T-helper 2 cell treated with Interferon-gamma antibody and Interleukin-4, amounts not matched to agents 5 μg/mL and 100 μg/mL, for 36 hours (primary cell): ENCODE measurements around the gene KRTAP5-11.
"Not testable (repeated sequence)": the region's sequence is repeated elsewhere in the genome, so short reads cannot be mapped to it uniquely, and the experiment has no call there.

ENCODE experiments used
- DNase-seq: peaks from one replicate; pipeline ENCODE4 v3.0.0; 2021; ENCODE audit warnings: low spot score
- H3K27ac Mint-ChIP-seq: one replicate; pipeline ENCODE4 v1.8.0; 2021; ENCODE audit warnings: mild to moderate bottlenecking, mixed read lengths
- H3K27me3 Mint-ChIP-seq: one replicate; pipeline ENCODE4 v1.8.0; 2021; ENCODE audit warnings: low read depth, mixed read lengths
- H3K36me3 Mint-ChIP-seq: one replicate; pipeline ENCODE4 v1.8.0; 2021; ENCODE audit warnings: low read depth, mixed read lengths
- H3K4me1 Mint-ChIP-seq: one replicate; pipeline ENCODE4 v1.8.0; 2021; ENCODE audit warnings: low read depth, mixed read lengths
- H3K4me3 Mint-ChIP-seq: one replicate; pipeline ENCODE4 v1.8.0; 2022; ENCODE audit warnings: mild to moderate bottlenecking, moderate library complexity, mixed read lengths
- H3K9me3 Mint-ChIP-seq: one replicate; pipeline ENCODE4 v1.8.0; 2021; ENCODE audit warnings: mixed read lengths

The KRTAP5-11 gene

GRCh38 chr11:71556018-71556417, 26.7 kb downstream of the KRTAP5-11 start:
- Mint-ChIP-seq H3K27me3 (peaks cover 12% of the 10 kb centered on the region), H3K27ac (no peak overlapping the region), H3K4me3 (no peak overlapping the region), H3K4me1 (no peaks in the 10 kb centered on the region), H3K9me3 (no peaks in the 10 kb centered on the region), H3K36me3 (no peaks in the 10 kb centered on the region)
- no peak for DNase-seq

- Mint-ChIP-seq H3K9me3 (no peaks in the 10 kb centered on the region), H3K4me3 (no peak overlapping the region), H3K36me3 (no peaks in the 10 kb centered on the region), H3K27me3 (peaks cover 13% of the 10 kb centered on the region), H3K27ac (no peak overlapping the region), H3K4me1 (no peaks in the 10 kb centered on the region)
- DNase-seq = no peak
These were observed 27.2 kb downstream of the KRTAP5-11 start for GRCh38 chr11:71555508-71555907.

DNA sequence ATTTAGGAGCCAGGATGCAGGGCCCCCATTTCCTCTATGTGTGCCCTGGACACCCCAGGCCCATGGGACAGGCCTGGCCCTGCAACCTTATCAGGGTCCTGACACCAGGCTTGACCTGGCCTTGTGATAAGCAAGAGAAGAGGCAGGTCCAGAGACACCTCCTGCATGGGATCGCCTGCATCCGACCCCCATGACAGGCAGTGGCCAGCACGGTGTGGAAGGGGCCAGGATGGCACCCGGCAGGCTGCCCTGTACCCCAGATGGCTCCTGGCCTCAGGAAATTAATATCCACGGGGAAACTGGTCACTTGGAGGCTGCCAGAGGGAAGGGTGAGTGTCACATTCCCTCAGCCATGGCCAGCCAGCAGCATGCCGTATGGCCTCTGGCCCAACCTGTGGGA, 27.7 kb downstream of the KRTAP5-11 start:
- Mint-ChIP-seq H3K36me3 (no peaks in the 10 kb centered on the region), H3K4me1 (no peaks in the 10 kb centered on the region), H3K27ac (no peak overlapping the region), H3K9me3 (no peaks in the 10 kb centered on the region), H3K4me3 (no peak overlapping the region), H3K27me3 (peaks cover 13% of the 10 kb centered on the region)
- no peak for DNase-seq

GRCh38 chr11:71551711-71552110, 31.0 kb downstream of the KRTAP5-11 start:
- Mint-ChIP-seq H3K27me3 (peaks cover 15% of the 10 kb centered on the region), H3K36me3 (no peaks in the 10 kb centered on the region), H3K27ac (no peak overlapping the region), H3K4me3 (no peak overlapping the region), H3K9me3 (no peaks in the 10 kb centered on the region), H3K4me1 (no peaks in the 10 kb centered on the region)
- no peak for DNase-seq

- Mint-ChIP-seq H3K4me3 (no peak overlapping the region), H3K27me3 (peaks cover 15% of the 10 kb centered on the region), H3K27ac (no peak overlapping the region), H3K9me3 (no peaks in the 10 kb centered on the region), H3K4me1 (no peaks in the 10 kb centered on the region), H3K36me3 (no peaks in the 10 kb centered on the region)
- no peak for DNase-seq
These were observed 33.9 kb downstream of the KRTAP5-11 start for GRCh38 chr11:71548716-71549151.

DNA sequence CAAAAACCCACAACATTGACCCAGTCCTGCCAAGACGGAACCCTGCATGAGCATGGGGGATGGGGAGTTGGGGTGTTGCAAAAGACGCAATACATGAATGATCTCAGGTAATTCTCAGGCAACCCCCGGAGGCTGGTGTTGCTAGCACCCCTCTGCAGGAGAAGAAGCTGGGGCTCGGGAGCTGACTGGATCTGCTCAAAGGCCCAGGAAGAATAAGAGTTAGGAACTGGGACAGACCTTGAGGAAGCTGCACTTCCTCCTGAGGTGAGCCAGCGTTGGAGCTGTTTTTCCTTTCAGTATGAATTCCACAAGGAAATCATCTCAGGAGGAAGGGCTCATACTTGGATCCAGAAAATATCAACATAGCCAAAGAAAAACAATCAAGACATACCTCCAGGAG, 34.6 kb downstream of the KRTAP5-11 start, which contains the start of gene KRTAP5-9:
Gene KRTAP5-9, plus strand, starts transcription at position 301 of the 400 bp plus-strand sequence. CDS start 238 bp downstream, outside the sequence.
- H3K9me3 Mint-ChIP-seq = no peaks in the 10 kb centered on the region
- no peak within 1 kb of the TSS for H3K4me3 Mint-ChIP-seq
- H3K4me1 Mint-ChIP-seq = no peaks in the 10 kb centered on the region
- no peaks in the 10 kb centered on the region for H3K36me3 Mint-ChIP-seq
- no peak for DNase-seq
- no peak within 1 kb of the TSS for H3K27ac Mint-ChIP-seq
- peaks cover 15% of the 10 kb centered on the region for H3K27me3 Mint-ChIP-seq

- no peak for DNase-seq
- Mint-ChIP-seq H3K9me3 (peaks cover 10% of the 10 kb centered on the region), H3K4me3 (no peak overlapping the region), H3K27ac (no peak overlapping the region), H3K36me3 (no peaks in the 10 kb centered on the region), H3K4me1 (no peaks in the 10 kb centered on the region), H3K27me3 (peaks cover 9% of the 10 kb centered on the region)
These were observed 37.2 kb downstream of the KRTAP5-11 start for GRCh38 chr11:71545405-71545966.

DNA sequence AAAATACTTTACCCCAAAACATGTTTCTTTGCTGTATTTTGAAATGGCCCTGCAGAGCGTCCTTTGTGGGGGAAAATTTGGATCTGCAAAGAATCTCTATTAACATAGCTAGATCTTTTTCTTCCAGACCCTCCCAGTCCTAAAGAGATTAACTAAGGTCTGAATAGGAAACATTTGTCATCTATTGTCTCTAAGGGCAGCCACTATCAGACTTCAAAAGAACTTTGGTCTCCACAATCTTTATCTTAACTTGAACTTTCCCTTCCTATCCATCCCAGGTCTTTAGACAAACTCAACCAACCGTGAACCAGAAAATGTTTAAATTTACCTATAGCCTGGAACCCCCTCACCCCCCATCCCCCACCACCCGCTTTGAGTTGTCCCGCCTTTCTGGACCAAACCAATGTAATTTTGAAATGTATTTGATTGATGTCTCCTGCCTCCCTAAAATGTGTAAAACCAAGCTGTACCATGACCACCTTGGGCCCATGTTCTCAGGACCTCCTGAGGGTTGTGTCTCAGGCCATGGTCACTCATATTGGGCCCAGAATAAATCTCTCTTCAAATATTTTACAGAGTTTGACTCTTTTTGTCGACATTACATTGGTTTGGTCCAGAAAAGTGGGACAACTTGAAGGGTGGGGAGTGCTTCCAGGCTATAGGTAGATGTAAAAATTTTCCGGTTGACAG, 38.0 kb downstream of the KRTAP5-11 start:
- no peak for DNase-seq
- Mint-ChIP-seq H3K27me3 (peaks cover 8% of the 10 kb centered on the region), H3K4me3 (no peak overlapping the region), H3K27ac (no peak overlapping the region), H3K9me3 (peaks cover 10% of the 10 kb centered on the region), H3K36me3 (no peaks in the 10 kb centered on the region), H3K4me1 (no peaks in the 10 kb centered on the region)

GRCh38 chr11:71543866-71544265, 38.8 kb downstream of the KRTAP5-11 start:
- Mint-ChIP-seq H3K9me3 (peaks cover 10% of the 10 kb centered on the region), H3K36me3 (no peaks in the 10 kb centered on the region), H3K4me3 (no peak overlapping the region), H3K27me3 (peaks cover 2% of the 10 kb centered on the region), H3K27ac (no peak overlapping the region), H3K4me1 (no peaks in the 10 kb centered on the region)
- DNase-seq = no peak

- H3K9me3 Mint-ChIP-seq = peaks cover 10% of the 10 kb centered on the region
- no peaks in the 10 kb centered on the region for H3K36me3 Mint-ChIP-seq
- no peak for DNase-seq
- H3K27me3 Mint-ChIP-seq = peaks cover 2% of the 10 kb centered on the region
- H3K4me1 Mint-ChIP-seq = no peaks in the 10 kb centered on the region
- H3K27ac Mint-ChIP-seq = no peak overlapping the region
- H3K4me3 Mint-ChIP-seq = no peak overlapping the region
These were observed 39.5 kb downstream of the KRTAP5-11 start for GRCh38 chr11:71542879-71543777.

DNA sequence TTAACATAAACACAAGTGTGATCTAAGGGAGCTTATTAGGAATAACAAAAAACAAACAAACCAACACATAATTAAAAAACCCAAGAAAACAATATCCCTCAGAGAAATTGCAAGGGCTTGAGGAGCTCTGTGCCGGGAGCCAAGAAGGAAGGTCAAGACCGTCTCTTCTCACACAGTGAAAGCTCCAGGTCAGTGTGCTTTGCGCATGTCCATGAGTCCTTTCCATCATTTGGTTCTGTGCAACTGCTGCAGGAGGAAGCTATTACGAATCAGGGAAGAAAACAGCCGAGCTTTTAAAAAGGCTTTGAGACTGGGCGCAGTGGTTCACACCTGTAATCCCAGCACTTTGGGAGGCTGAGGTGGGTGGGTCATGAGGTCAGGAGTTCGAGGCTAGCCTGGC, 40.3 kb downstream of the KRTAP5-11 start:
- DNase-seq = no peak
- no peaks in the 10 kb centered on the region for H3K36me3 Mint-ChIP-seq
- H3K9me3 Mint-ChIP-seq = peaks cover 10% of the 10 kb centered on the region
- no peaks in the 10 kb centered on the region for H3K4me1 Mint-ChIP-seq
- no peak overlapping the region for H3K4me3 Mint-ChIP-seq
- H3K27ac Mint-ChIP-seq = no peak overlapping the region
- peaks cover 2% of the 10 kb centered on the region for H3K27me3 Mint-ChIP-seq

DNA sequence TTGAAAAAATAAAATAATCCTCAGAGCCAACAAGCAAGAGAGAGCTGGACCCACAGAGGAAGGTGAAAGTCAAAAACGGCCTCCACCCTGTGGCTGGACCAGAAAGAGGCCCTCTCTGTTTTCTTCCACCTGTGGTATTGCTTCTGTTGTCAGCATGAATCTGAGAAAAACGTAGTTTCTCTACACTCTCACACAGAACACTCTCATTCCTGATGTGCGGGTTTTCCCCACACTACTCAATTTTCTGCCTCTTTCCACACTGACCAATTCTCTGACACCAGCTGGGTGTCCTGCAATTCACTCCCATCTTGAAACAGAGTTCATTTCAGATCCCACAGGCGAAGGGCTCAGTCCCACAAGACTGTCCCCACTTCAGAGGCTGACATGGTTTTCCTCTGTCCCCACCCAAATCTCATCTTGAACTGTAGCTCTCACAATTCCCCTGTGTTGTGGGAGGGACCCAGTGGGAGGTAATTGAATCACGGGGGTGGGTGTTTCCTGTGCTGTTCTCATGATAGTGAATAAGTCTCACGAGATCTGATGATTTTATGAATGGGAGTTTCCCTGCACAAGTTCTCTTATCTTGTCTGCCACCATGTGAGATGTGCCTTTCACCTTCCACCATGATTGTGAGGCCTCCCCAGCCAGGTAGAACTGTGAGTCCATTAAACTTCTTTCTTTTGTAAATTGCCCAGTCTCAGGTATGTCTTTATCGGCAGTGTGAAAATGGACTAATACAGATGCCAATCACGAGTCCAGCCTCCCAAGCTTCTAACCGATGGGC, 42.0 kb downstream of the KRTAP5-11 start:
- H3K27me3 Mint-ChIP-seq, H3K9me3 Mint-ChIP-seq: not testable (repeated sequence)

DNA sequence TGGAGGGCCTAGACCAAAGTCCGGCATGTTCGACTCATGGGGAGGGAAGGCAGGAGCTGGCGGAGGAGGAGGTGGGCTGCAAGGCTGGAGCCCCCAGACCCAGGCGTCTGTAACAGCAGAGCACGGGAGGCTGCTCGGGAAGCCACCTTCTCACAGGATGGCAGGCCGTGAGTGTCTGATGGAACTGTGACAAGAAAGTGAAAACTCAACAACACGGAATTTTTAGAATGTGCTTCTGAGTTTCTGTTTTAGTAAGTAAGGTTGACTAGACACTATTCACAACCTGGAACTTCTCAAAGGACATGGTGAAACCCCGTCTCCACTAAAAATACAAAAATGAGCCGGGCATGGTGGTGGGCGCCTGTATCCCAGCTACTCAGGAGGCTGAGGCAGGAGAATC, 42.7 kb downstream of the KRTAP5-11 start:
- H3K27ac Mint-ChIP-seq, H3K4me1 Mint-ChIP-seq, DNase-seq, H3K36me3 Mint-ChIP-seq, H3K27me3 Mint-ChIP-seq, H3K4me3 Mint-ChIP-seq, H3K9me3 Mint-ChIP-seq: not testable (repeated sequence)

More for the DNA sequence above, 42.0 kb downstream of the KRTAP5-11 start:
- H3K36me3 Mint-ChIP-seq, H3K4me1 Mint-ChIP-seq, H3K27ac Mint-ChIP-seq, DNase-seq, H3K4me3 Mint-ChIP-seq: not testable (repeated sequence)
